Sigmoid colon (tissue), 7 donors: ENCODE measurements around the gene MID1. TPM values are rescaled to one million over a fixed set of nuclear protein-coding genes. Genes with fewer than 3 reads are reported as not detected.
A peak's percentile ranks its signal among the peaks of the same experiment; 100 is the strongest.

Source experiments
- DNase-seq: peaks from one replicate; pipeline ENCODE4 v3.0.0-alpha.2; 2019
- H3K27ac ChIP-seq, 4 donors: fragments of 200-600 bp; sonication (generic); one replicate each; pipeline ENCODE4 v1.5.1; 2016 to 2019; ENCODE audit warnings: mild to moderate bottlenecking in 1 of 4
- H3K27me3 ChIP-seq, 3 donors: fragments of 200-600 bp; sonication (generic); one replicate each; pipeline ENCODE4 v1.5.1; 2019; ENCODE audit warnings: mild to moderate bottlenecking in 1 of 3
- H3K36me3 ChIP-seq, 4 donors: fragments of 200-600 bp; sonication (generic); one replicate each; pipeline ENCODE4 v1.5.1; 2016 to 2019
- H3K4me1 ChIP-seq, 4 donors: fragments of 200-600 bp; sonication (generic); one replicate each; pipeline ENCODE4 v1.5.1; 2017 to 2019
- H3K4me3 ChIP-seq, 4 donors: fragments of 200-600 bp; sonication (generic); one replicate each; pipeline ENCODE4 v1.5.1; 2017 to 2019; ENCODE audit warnings: mild to moderate bottlenecking in 2 of 4, moderate library complexity in 1 of 4
- H3K9me3 ChIP-seq, 4 donors: fragments of 200-600 bp in 3 of 4; sonication (generic) in 3 of 4; one replicate each; pipeline versions ENCODE4 v1.5.1 to v1.6.1; 2013 to 2019
- EP300 ChIP-seq, 4 donors: sonication (generic); formaldehyde crosslinking; IDR thresholded peaks; one replicate each; pipeline ENCODE4 v1.6.1; 2017; ENCODE audit warnings: antibody characterized with exemption in 4 of 4
- POLR2A ChIP-seq, 2 donors: fragments of 450-650 bp; IDR thresholded peaks; one replicate each; pipeline ENCODE4 v1.6.1; 2016; ENCODE audit warnings: antibody characterized with exemption in 2 of 2, mild to moderate bottlenecking in 2 of 2, moderate library complexity in 2 of 2
- POLR2AphosphoS5 ChIP-seq, 4 donors: sonication (generic); formaldehyde crosslinking; IDR thresholded peaks; one replicate each; pipeline ENCODE4 v1.6.1; 2017; ENCODE audit warnings: antibody characterized with exemption in 4 of 4
- WGBS, 2 donors: extraction: QIAGEN DNeasy Blood & Tissue Kit; methylation state at CpG; one replicate each; pipeline ENCODE4 v1.1.7; 2013; 5-methylcytosine and 5-hydroxymethylcytosine counted together
- intact Hi-C: fragments of 100-400 bp; cut with DNase I; formaldehyde crosslinking; loops from one replicate; pipeline ENCODE4 v1.15.1; 2023
- polyA plus RNA-seq, 3 donors: library from polyadenylated mRNA; stranded (reverse); fragments of 200-250 nt; gene quantifications; one replicate each; pipeline ENCODE4 v1.2.3, GENCODE V29; 2013
- total RNA-seq, 4 donors: library from RNA; depleted of rRNA; stranded (reverse); fragments of >200 nt; gene quantifications; one replicate each; pipeline ENCODE4 v1.1.0, GENCODE V29; 2016
- TF ChIP-seq, protein P1 (sequence below), 4 experiments: fragments of 450-650 bp in 3 of 4; fragments of 200-600 bp in 1 of 4; IDR thresholded peaks; one replicate each; pipeline ENCODE4 v1.5.1; 2016 to 2019; ENCODE audit warnings: antibody characterized with exemption in 4 of 4, mild to moderate bottlenecking in 3 of 4, moderate library complexity in 2 of 4
- donor health status: healthy with polysubstance abuse.
- donor health status: Bipolar disorder and iron deficiency.
- donor health status: healthy.

Gene MID1
- total and polyA plus RNA-seq, 7 donors: 3.2 to 77.5 (median 34.6) TPM

DNA sequence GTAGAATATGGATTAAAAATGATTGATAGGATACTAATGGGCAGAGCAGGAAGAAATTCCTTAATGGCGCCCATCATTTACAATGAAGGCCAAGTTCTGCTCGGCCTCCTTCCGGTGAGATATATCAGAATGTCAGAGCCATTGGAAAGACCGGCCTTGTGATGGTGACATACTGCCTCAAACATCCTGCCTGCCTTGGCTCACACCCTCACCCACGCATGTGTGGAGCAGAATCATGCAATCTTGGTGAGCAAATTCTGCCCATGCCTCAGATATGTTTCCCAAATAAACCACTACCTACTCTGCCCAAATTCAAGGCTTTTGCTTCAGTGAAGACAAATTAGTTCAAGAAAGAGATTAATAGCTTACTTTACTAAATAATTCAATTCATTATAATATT, 163.3 kb downstream of the MID1 start:
- no peak overlapping the region for H3K4me3 ChIP-seq
- DNase-seq: no peak
- peaks cover 0 to 39% (median 5%) of the 10 kb centered on the region in 4 donors for H3K36me3 ChIP-seq
- no peaks in the 10 kb centered on the region for H3K27me3 ChIP-seq
- WGBS, 2 donors: 95 to 96% methylated on average over 5 of the region's 5 CpGs
- H3K27ac ChIP-seq: no peak overlapping the region
- no peaks in the 10 kb centered on the region for H3K9me3 ChIP-seq
- H3K4me1 ChIP-seq: no peaks in the 10 kb centered on the region
- intact Hi-C loops: no loop called here
- no peak for TF ChIP-seq POLR2A (IDR thresholded peaks at IDR 0.05)
- TF ChIP-seq, protein P1, sequence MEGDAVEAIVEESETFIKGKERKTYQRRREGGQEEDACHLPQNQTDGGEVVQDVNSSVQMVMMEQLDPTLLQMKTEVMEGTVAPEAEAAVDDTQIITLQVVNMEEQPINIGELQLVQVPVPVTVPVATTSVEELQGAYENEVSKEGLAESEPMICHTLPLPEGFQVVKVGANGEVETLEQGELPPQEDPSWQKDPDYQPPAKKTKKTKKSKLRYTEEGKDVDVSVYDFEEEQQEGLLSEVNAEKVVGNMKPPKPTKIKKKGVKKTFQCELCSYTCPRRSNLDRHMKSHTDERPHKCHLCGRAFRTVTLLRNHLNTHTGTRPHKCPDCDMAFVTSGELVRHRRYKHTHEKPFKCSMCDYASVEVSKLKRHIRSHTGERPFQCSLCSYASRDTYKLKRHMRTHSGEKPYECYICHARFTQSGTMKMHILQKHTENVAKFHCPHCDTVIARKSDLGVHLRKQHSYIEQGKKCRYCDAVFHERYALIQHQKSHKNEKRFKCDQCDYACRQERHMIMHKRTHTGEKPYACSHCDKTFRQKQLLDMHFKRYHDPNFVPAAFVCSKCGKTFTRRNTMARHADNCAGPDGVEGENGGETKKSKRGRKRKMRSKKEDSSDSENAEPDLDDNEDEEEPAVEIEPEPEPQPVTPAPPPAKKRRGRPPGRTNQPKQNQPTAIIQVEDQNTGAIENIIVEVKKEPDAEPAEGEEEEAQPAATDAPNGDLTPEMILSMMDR (IDR thresholded peaks at IDR 0.05): no peak
- TF ChIP-seq EP300 (IDR thresholded peaks at IDR 0.05): no peak
- TF ChIP-seq POLR2AphosphoS5 (IDR thresholded peaks at IDR 0.05): no peak

DNA sequence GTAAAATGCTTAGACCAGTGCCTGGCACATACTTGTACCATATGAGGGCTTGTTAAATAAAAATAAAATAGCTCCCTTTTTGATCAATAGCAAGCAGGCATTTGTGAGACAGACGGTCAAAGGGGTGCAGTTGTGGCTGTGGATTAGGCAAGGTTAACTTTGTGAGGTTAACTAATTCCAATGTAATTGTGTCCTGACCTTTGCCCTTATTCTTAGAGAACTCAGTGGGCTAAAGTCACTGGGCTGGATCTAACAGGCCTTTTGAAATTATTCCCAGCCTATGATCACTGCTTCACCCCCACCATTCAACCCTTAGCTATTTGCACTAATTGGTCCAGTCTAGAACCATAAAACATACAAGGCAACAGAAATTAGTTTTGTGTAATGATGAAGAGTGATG, 166.4 kb downstream of the MID1 start:
- TF ChIP-seq POLR2AphosphoS5 (IDR thresholded peaks at IDR 0.05): no peak
- no peak for TF ChIP-seq POLR2A (IDR thresholded peaks at IDR 0.05)
- TF ChIP-seq EP300 (IDR thresholded peaks at IDR 0.05): no peak
- TF ChIP-seq, protein P1 (IDR thresholded peaks at IDR 0.05): no peak
- Histone ChIP-seq H3K4me1 (peaks cover 0 to 4% (median 0%) of the 10 kb centered on the region in 4 donors), H3K4me3 (no peak overlapping the region), H3K9me3 (no peaks in the 10 kb centered on the region), H3K36me3 (peaks cover 0 to 41% (median 5%) of the 10 kb centered on the region in 4 donors), H3K27ac (no peak overlapping the region), H3K27me3 (no peaks in the 10 kb centered on the region)
- intact Hi-C loops: no loop called here
- no peak for DNase-seq
- 89 to 93% methylated on average over 1 of the region's 1 CpG for WGBS, 2 donors

DNA sequence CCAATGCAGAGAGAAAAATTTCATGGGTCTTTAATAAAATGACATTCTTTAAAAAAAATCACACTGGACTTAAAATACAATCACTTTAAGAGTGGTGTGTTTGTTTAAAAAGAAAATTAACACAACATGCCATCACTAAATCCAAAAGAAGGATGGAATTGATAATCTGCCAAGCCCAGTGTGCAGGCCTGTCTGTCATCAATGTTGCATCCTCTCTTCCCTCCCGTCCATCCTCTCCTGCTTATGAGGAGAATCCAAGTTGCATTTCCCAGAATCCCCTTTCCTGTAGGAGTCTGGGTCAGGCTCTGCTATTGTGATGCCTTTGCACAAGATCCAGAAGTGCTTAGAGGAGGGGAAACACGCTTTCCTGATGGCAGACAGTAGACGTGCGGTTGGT, 169.4 kb downstream of the MID1 start:
- TF ChIP-seq POLR2A (IDR thresholded peaks at IDR 0.05) (no peak), EP300 (IDR thresholded peaks at IDR 0.05) (no peak), POLR2AphosphoS5 (IDR thresholded peaks at IDR 0.05) (no peak)
- TF ChIP-seq, protein P1 (IDR thresholded peaks at IDR 0.05): no peak
- peak overlapping the region in 2 of 4 donors; percentile 34 to 57 for H3K27ac ChIP-seq

DNA sequence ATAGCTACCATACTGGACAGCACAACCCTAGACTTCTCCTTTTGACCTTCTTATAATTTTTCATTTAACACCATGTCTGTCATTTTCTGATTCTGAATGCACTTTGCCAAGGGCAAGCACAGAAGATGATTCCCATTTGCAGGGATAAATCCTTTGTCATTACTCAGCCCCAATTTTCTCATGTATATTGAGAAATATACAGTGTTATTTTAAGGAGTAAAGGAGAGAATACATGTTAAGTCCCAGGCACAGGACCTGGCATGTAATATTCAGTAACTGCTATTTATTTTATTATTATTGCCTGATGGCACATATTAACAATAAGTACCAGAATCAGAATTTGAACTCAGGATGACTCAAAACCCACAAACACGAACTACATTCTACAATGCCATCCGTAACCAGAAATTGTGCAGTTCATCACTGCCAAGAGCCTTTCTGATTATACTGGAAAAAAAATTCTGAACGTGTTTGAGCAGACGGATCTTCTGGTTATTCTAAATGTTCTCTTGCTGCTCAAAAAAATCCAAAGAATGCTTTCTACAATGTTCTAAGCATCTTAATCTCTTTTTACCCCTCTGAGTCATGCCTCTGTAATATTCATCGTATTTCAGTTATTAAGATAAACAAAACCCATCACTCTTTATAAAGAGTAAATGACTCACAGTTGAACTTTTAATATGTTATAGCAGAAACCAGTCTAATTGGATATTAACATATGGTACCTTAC, 170.0 kb downstream of the MID1 start:
- H3K4me3 ChIP-seq: no peak overlapping the region
- peak overlapping the region in 3 of 4 donors; percentile 12 to 57 (median 34) for H3K27ac ChIP-seq
- TF ChIP-seq, protein P1 (IDR thresholded peaks at IDR 0.05): no peak
- TF ChIP-seq POLR2AphosphoS5 (IDR thresholded peaks at IDR 0.05) (no peak), POLR2A (IDR thresholded peaks at IDR 0.05) (no peak), EP300 (IDR thresholded peaks at IDR 0.05) (no peak)
- intact Hi-C loops: no loop called here
- no peaks in the 10 kb centered on the region for H3K9me3 ChIP-seq
- H3K4me1 ChIP-seq: peaks cover 0 to 4% (median 0%) of the 10 kb centered on the region in 4 donors
- no peaks in the 10 kb centered on the region for H3K27me3 ChIP-seq
- peaks cover 0 to 37% (median 5%) of the 10 kb centered on the region in 4 donors for H3K36me3 ChIP-seq
- WGBS, 2 donors: 80 to 87% methylated on average over 5 of the region's 5 CpGs
- no peak for DNase-seq

More for the DNA sequence above, 169.4 kb downstream of the MID1 start:
- peaks cover 0 to 4% (median 0%) of the 10 kb centered on the region in 4 donors for H3K4me1 ChIP-seq
- no peaks in the 10 kb centered on the region for H3K27me3 ChIP-seq
- H3K36me3 ChIP-seq: peaks cover 0 to 37% (median 5%) of the 10 kb centered on the region in 4 donors
- 88 to 93% methylated on average over 4 of the region's 4 CpGs for WGBS, 2 donors
- no peak overlapping the region for H3K4me3 ChIP-seq
- H3K9me3 ChIP-seq: no peaks in the 10 kb centered on the region
- DNase-seq: no peak
- intact Hi-C loops: no loop called here
